MM.1S (cell line): ENCODE data around the gene ZNF3.

Experiments used
- CTCF ChIP-seq: fragments of 300-600 bp; sonication (generic); IDR thresholded peaks from 2 replicates; pipeline ENCODE4 v1.5.1; 2016; ENCODE audit warnings: antibody characterized with exemption, low read length, mixed read lengths
- EZH2 ChIP-seq: fragments of 300-600 bp; sonication (generic); optimal IDR thresholded peaks from 2 replicates; pipeline ENCODE3; 2017; ENCODE audit warnings: low read depth, mild to moderate bottlenecking, antibody characterized with exemption, low read length, mixed read lengths
- EZH2phosphoT487 ChIP-seq: fragments of 300-600 bp; sonication (generic); IDR thresholded peaks from 2 replicates; pipeline ENCODE4 v1.6.1; 2018; ENCODE audit warnings: antibody characterized with exemption, low read length

GRCh38 chr7:100082978-100083377 lies 1.5 kb upstream of the ZNF3 start:
- TF ChIP-seq CTCF (no peak), EZH2 (no peak), EZH2phosphoT487 (no peak)
